ENCODE results near the gene SYT9. TPM values are rescaled to one million over a fixed set of nuclear protein-coding genes. Genes with fewer than 3 reads are reported as not detected.

SYT9 gene
- total and polyA plus RNA-seq, 9 of the 15 experiments (the other 6 are each of a cell fraction or from before 2014, with no cell fraction given), result 0.01 TPM; not detected in 8

DNA sequence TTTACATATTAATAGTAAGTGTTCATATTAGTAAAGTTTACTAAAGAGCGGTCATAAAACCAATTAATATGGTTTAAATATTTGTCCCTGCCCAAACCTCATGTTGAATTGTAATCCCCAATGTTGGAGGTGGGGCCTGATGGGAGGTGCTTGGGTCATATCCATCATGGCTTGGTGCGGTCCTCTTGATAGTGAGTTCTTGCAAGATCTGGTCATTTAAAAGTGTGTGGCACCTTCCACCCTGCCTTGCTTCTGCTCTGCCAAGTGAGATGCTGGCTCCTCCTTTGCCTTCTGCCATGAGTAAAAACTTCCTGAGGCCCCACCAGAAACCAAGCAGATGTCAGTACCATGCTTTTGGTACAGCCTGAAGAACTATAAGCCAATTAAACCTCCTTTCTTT, 178.8 kb downstream of the SYT9 start:
- H3K4me3 ChIP-seq, result no peak overlapping the region
- TF ChIP-seq HLTF (IDR thresholded peaks at IDR 0.05), result no peak
- no peak for TF ChIP-seq ZNF3 (CRISPR knock-in tag; IDR thresholded peaks at IDR 0.05)
- TF ChIP-seq, protein P1, sequence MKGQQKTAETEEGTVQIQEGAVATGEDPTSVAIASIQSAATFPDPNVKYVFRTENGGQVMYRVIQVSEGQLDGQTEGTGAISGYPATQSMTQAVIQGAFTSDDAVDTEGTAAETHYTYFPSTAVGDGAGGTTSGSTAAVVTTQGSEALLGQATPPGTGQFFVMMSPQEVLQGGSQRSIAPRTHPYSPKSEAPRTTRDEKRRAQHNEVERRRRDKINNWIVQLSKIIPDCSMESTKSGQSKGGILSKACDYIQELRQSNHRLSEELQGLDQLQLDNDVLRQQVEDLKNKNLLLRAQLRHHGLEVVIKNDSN (CRISPR knock-in tag; IDR thresholded peaks at IDR 0.05), result no peak
- no peak for TF ChIP-seq COPS2 (conservative IDR thresholded peaks at IDR 0.05)
- no peak for TF ChIP-seq GABPB1 (CRISPR knock-in tag; IDR thresholded peaks at IDR 0.05)
- TF ChIP-seq ARNT (IDR thresholded peaks at IDR 0.05), result no peak
- TF ChIP-seq MBD2 (IDR thresholded peaks at IDR 0.05; ENCODE audit: borderline replicate concordance, low read depth), result no peak
- TF ChIP-seq RFX7 (CRISPR knock-in tag; IDR thresholded peaks at IDR 0.05), result no peak
- DNase-seq (ENCODE audit: extremely low read depth in 1 of 4, low spot score in 3 of 4), result no peak
- FAIRE-seq, result no peak
- 3% methylated on average over 2 of the region's 2 CpGs for WGBS (ENCODE audit: insufficient coverage, low coverage, missing lambda C conversion rate)
- no peaks in the 10 kb centered on the region for H3K4me1 ChIP-seq (replicated peaks in 1 of 2; ENCODE audit: control insufficient read depth in 2 of 2, insufficient read depth in 2 of 2, low read length in 2 of 2)
- intact Hi-C loops (cut with micrococcal nuclease), result no loop called here
- H3K27me3 ChIP-seq (ENCODE audit: control insufficient read depth in 2 of 2, insufficient read depth in 2 of 2, low read length in 2 of 2), result no peaks in the 10 kb centered on the region
- ATAC-seq, result no peak
- H3K4me2 ChIP-seq (ENCODE audit: insufficient read depth, low read length), result no peak overlapping the region
- ChIA-PET POLR2A (no interaction called here), CTCF (ENCODE audit: low intra/inter-chr PET ratio) (no interaction called here)
- in situ Hi-C loops (cut with MboI), result no loop called here
- no peaks in the 10 kb centered on the region for H3K79me2 ChIP-seq (ENCODE audit: control insufficient read depth, insufficient read depth, low read length)
- no peaks in the 10 kb centered on the region for H3K9me1 ChIP-seq (ENCODE audit: control insufficient read depth, insufficient read depth, low read length)
- no peaks in the 10 kb centered on the region for H3K36me3 ChIP-seq (ENCODE audit: control insufficient read depth, insufficient read depth, low read length)
- H3K9me3 ChIP-seq (replicated peaks; ENCODE audit: control insufficient read depth, insufficient read depth, low read depth, low read length), result no peaks in the 10 kb centered on the region
- H2AFZ ChIP-seq (ENCODE audit: low read depth, low read length), result no peak overlapping the region
- BruUV-seq (replicated peaks), result no TSS peak
- H3K27ac ChIP-seq (ENCODE audit: extremely low read depth, low read depth, low read length), result no peak overlapping the region
- no peaks in the 10 kb centered on the region for H4K20me1 ChIP-seq (replicated peaks; ENCODE audit: control insufficient read depth, insufficient read depth, low read length)
- no peak overlapping the region for H3K9ac ChIP-seq (ENCODE audit: insufficient read depth in 1 of 2, low read depth in 2 of 2, low read length in 2 of 2)

DNA sequence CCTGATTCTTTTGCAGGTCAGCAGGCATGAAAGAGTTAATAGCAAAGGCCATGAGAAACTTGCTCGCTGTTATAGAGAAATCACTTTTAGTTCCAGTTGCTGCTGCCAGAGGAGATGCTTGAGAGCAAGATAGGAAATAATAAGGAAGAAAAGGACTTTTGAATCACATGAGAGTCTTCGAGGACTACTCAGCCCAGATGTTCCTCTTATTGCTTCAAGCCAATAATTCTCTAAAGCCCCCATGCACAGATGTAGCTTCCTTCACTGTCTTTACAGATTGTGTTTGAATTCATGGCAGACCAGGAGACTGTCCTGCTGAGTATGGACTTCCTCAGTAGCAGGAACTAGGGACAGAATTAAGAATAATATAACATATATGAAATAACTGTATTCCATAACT, 183.5 kb downstream of the SYT9 start:
- no peaks in the 10 kb centered on the region for H3K79me2 ChIP-seq (ENCODE audit: control insufficient read depth, insufficient read depth, low read length)
- no peaks in the 10 kb centered on the region for H3K27me3 ChIP-seq (ENCODE audit: control insufficient read depth in 2 of 2, insufficient read depth in 2 of 2, low read length in 2 of 2)
- ATAC-seq, result no peak
- in situ Hi-C loops (cut with MboI), result no loop called here
- H3K36me3 ChIP-seq (ENCODE audit: control insufficient read depth, insufficient read depth, low read length), result no peaks in the 10 kb centered on the region
- CTCF ChIA-PET (ENCODE audit: low intra/inter-chr PET ratio), result no interaction called here
- DNase-seq (ENCODE audit: extremely low read depth in 1 of 4, low spot score in 3 of 4), result no peak
- H3K4me2 ChIP-seq (ENCODE audit: insufficient read depth, low read length), result no peak overlapping the region
- no peak overlapping the region for H3K9ac ChIP-seq (ENCODE audit: insufficient read depth in 1 of 2, low read depth in 2 of 2, low read length in 2 of 2)
- intact Hi-C loops (cut with micrococcal nuclease), result no loop called here
- 7% methylated on average over 2 of the region's 2 CpGs for WGBS (ENCODE audit: insufficient coverage, low coverage, missing lambda C conversion rate)
- H4K20me1 ChIP-seq (replicated peaks; ENCODE audit: control insufficient read depth, insufficient read depth, low read length), result no peaks in the 10 kb centered on the region
- no TSS peak for BruUV-seq (replicated peaks)
- H3K4me1 ChIP-seq (replicated peaks in 1 of 2; ENCODE audit: control insufficient read depth in 2 of 2, insufficient read depth in 2 of 2, low read length in 2 of 2), result no peaks in the 10 kb centered on the region
- H3K4me3 ChIP-seq, result no peak overlapping the region
- POLR2A ChIA-PET, result no interaction called here
- no peak overlapping the region for H2AFZ ChIP-seq (ENCODE audit: low read depth, low read length)
- H3K9me1 ChIP-seq (ENCODE audit: control insufficient read depth, insufficient read depth, low read length), result no peaks in the 10 kb centered on the region
- no peak for TF ChIP-seq EP400 (IDR thresholded peaks at IDR 0.05)
- no peak for TF ChIP-seq ZNF253 (CRISPR knock-in tag; conservative IDR thresholded peaks at IDR 0.05)
- TF ChIP-seq CTBP1 (IDR thresholded peaks at IDR 0.05; ENCODE audit: borderline replicate concordance), result no peak
- TF ChIP-seq CHD2 (IDR thresholded peaks at IDR 0.05; ENCODE audit: low read depth, low read length), result no peak
- no peak for TF ChIP-seq ZBTB17 (CRISPR knock-in tag; IDR thresholded peaks at IDR 0.05)
- TF ChIP-seq ZNF212 (CRISPR knock-in tag; IDR thresholded peaks at IDR 0.05), result no peak
- no peak for TF ChIP-seq BCOR (IDR thresholded peaks at IDR 0.05)
- TF ChIP-seq LARP7 (IDR thresholded peaks at IDR 0.05), result no peak
- no peak for TF ChIP-seq TBL1XR1 (IDR thresholded peaks at IDR 0.05; ENCODE audit: low read length in 2 of 2)
- FAIRE-seq, result no peak
- H3K27ac ChIP-seq (ENCODE audit: extremely low read depth, low read depth, low read length), result no peak overlapping the region
- H3K9me3 ChIP-seq (replicated peaks; ENCODE audit: control insufficient read depth, insufficient read depth, low read depth, low read length), result no peaks in the 10 kb centered on the region
